Endothelial cell (in vitro differentiated cells): Measurements from ENCODE around the gene USF2. TPM values are rescaled to one million over a fixed set of nuclear protein-coding genes. Genes with fewer than 3 reads are reported as not detected.
A peak's percentile ranks its signal among the peaks of the same experiment; 100 is the strongest.

Source experiments
- DNase-seq: peaks from one replicate; pipeline ENCODE4 v3.0.0; 2021; ENCODE audit warnings: low spot score
- H3K27ac Mint-ChIP-seq: one replicate; pipeline ENCODE4 v1.8.0; 2021; ENCODE audit warnings: mixed read lengths, inconsistent platforms; ENCODE audit not compliant: unreplicated experiment
- H3K27me3 Mint-ChIP-seq: one replicate; pipeline ENCODE4 v1.8.0; 2021; ENCODE audit warnings: mild to moderate bottlenecking, moderate library complexity, mixed read lengths, inconsistent platforms; ENCODE audit not compliant: unreplicated experiment
- H3K36me3 Mint-ChIP-seq: one replicate; pipeline ENCODE4 v1.8.0; 2021; ENCODE audit warnings: mild to moderate bottlenecking, low read depth, mixed read lengths, inconsistent platforms; ENCODE audit not compliant: unreplicated experiment
- H3K4me1 Mint-ChIP-seq: one replicate; pipeline ENCODE4 v1.8.0; 2021; ENCODE audit warnings: mild to moderate bottlenecking, mixed read lengths, inconsistent platforms; ENCODE audit not compliant: unreplicated experiment
- H3K4me3 Mint-ChIP-seq: one replicate; pipeline ENCODE4 v1.8.0; 2021; ENCODE audit warnings: mild to moderate bottlenecking, mixed read lengths, inconsistent platforms; ENCODE audit not compliant: unreplicated experiment
- H3K9me3 Mint-ChIP-seq: one replicate; pipeline ENCODE4 v1.8.0; 2021; ENCODE audit warnings: mixed read lengths, inconsistent platforms; ENCODE audit not compliant: unreplicated experiment
- total RNA-seq: library from RNA; stranded (reverse); fragmentation: NEBNext Ultra II Directional; extraction: Animal tissue kit (Norgen Biotek cat#: 25700); gene quantifications from one replicate; pipeline ENCODE4 v1.2.1, GENCODE V29; 2021; ENCODE audit not compliant: unreplicated experiment
- TF ChIP-seq, protein P1 (sequence below): fragments of 200-600 bp; sonication (generic); IDR thresholded peaks from one replicate; pipeline ENCODE4 v1.5.0; 2021; ENCODE audit warnings: antibody characterized with exemption; ENCODE audit not compliant: unreplicated experiment

USF2 gene
- total RNA-seq, 1 donor from 2014 or later = 92.2 TPM

GRCh38 chr19:35272954-35273649 lies 4.3 kb downstream of the USF2 start:
- H3K4me3 Mint-ChIP-seq = peak overlapping the region; percentile 86
- H3K27me3 Mint-ChIP-seq = peaks cover 13% of the 10 kb centered on the region
- peaks cover 48% of the 10 kb centered on the region for H3K36me3 Mint-ChIP-seq
- peaks cover 9% of the 10 kb centered on the region for H3K4me1 Mint-ChIP-seq
- DNase-seq = no peak
- TF ChIP-seq, protein P1, sequence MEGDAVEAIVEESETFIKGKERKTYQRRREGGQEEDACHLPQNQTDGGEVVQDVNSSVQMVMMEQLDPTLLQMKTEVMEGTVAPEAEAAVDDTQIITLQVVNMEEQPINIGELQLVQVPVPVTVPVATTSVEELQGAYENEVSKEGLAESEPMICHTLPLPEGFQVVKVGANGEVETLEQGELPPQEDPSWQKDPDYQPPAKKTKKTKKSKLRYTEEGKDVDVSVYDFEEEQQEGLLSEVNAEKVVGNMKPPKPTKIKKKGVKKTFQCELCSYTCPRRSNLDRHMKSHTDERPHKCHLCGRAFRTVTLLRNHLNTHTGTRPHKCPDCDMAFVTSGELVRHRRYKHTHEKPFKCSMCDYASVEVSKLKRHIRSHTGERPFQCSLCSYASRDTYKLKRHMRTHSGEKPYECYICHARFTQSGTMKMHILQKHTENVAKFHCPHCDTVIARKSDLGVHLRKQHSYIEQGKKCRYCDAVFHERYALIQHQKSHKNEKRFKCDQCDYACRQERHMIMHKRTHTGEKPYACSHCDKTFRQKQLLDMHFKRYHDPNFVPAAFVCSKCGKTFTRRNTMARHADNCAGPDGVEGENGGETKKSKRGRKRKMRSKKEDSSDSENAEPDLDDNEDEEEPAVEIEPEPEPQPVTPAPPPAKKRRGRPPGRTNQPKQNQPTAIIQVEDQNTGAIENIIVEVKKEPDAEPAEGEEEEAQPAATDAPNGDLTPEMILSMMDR = no peak
- H3K27ac Mint-ChIP-seq = peak overlapping the region; percentile 68
- H3K9me3 Mint-ChIP-seq = no peaks in the 10 kb centered on the region

DNA sequence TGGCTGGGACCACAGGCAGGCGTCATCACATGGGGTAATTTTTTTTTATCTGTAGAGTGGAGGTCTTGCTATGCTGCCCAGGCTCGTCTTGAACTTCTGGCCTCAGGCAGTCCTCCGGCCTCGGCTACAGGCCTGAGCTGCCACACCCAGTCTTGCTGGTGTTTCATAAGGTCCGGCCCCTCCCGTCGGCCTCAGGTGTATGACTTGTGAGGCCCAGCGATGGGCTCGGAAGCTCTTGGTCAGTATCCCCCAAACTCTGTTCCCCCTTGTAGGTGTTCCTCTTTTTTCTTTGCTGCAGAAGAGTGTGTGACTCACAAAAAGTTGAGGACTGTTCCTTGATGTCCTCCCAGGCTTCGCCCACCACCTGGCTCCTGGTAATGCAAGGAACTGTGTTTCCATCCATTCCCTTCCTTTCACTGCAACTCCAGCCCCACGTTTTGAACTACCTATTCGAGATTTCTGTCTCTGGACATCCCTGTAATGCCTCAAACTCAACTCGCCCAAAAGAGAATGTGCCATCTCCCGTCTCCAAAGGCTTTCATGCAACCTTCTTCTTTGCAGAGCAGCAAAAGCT lies 5.0 kb downstream of the USF2 start:
- Mint-ChIP-seq H3K27me3 (peaks cover 13% of the 10 kb centered on the region), H3K9me3 (no peaks in the 10 kb centered on the region), H3K4me3 (peak overlapping the region; percentile 53), H3K27ac (no peak overlapping the region), H3K36me3 (peaks cover 48% of the 10 kb centered on the region), H3K4me1 (peaks cover 9% of the 10 kb centered on the region)
- TF ChIP-seq, protein P1 = no peak
- DNase-seq = no peak

DNA sequence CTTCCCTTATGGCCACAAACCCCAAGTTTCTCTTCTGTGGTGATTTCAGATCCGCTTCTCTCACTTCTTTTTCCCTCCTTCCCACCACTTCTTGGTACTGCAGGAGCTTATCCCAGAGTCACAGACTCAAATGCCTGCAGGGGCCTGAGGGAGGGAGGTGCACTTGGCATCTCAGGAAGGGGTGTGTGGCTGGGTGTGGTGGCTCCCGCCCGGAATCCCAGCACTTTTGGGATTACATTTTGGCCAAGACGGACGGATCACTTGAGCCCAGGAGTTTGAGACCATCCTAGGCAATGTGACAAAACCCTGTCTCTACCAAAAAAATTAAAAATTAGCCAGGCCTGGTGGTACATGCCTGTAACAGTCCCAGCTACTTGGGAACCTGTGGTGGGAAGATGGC lies 5.6 kb downstream of the USF2 start:
- peak overlapping the region; percentile 53 for H3K4me3 Mint-ChIP-seq
- no peak for DNase-seq
- peaks cover 48% of the 10 kb centered on the region for H3K36me3 Mint-ChIP-seq
- peaks cover 9% of the 10 kb centered on the region for H3K4me1 Mint-ChIP-seq
- TF ChIP-seq, protein P1 = no peak
- H3K9me3 Mint-ChIP-seq = no peaks in the 10 kb centered on the region
- peaks cover 13% of the 10 kb centered on the region for H3K27me3 Mint-ChIP-seq
- no peak overlapping the region for H3K27ac Mint-ChIP-seq

- no peak for DNase-seq
- Mint-ChIP-seq H3K27me3 (peaks cover 11% of the 10 kb centered on the region), H3K27ac (no peak overlapping the region), H3K4me1 (peaks cover 9% of the 10 kb centered on the region), H3K4me3 (peak overlapping the region; percentile 65), H3K36me3 (peaks cover 36% of the 10 kb centered on the region), H3K9me3 (no peaks in the 10 kb centered on the region)
- TF ChIP-seq, protein P1 = no peak
These were observed 8.0 kb downstream of the USF2 start for GRCh38 chr19:35276706-35277281.
